ENCODE results near the gene F10.

The F10 gene

GRCh38 chr13:113084943-113085540, 37.6 kb upstream of the F10 start:
- H3K27ac ChIP-seq = no peak overlapping the region
- no peak overlapping the region for H3K4me3 ChIP-seq

DNA sequence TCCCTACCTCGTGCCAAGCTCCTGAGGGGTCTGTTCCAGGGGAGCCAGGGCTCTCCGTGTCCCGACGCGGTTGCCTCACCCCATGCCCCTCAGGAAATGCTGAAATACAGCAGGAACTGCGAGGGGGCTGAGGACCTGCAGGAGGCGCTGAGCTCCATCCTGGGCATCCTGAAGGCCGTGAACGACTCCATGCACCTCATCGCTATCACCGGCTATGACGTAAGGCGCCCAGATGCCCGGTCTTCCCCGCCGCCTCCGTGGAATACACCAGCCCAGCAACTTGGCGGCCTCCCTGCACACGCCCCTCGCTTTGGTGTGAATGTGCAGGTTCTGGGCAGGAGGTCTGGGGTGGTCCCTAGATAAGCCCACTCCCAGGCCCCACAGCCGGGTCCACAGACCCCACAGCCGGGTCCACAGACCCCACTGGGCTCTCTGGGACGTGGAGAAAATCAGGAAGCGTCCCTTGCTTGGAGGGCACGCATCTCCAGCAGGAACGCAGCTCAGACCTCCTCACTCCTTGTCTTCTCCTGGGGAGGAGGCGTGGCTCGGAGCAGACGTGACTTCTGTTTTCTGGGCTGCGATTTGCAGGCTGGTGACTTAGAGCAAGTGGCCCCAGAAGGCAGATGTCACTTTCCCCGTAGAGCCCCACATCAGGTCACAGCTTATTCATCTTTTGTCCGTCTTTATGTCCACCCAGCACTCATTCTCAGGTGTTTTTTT, 36.4 kb upstream of the F10 start:
- Histone ChIP-seq H3K4me3 (no peak overlapping the region), H3K27ac (no peak overlapping the region)

GRCh38 chr13:113086991-113087922, 35.3 kb upstream of the F10 start:
- H3K27ac ChIP-seq = no peak overlapping the region
- no peak overlapping the region for H3K4me3 ChIP-seq

- Histone ChIP-seq H3K27ac (no peak overlapping the region), H3K4me3 (no peak overlapping the region)
These were observed 34.5 kb upstream of the F10 start for GRCh38 chr13:113087923-113088690.

- no peak overlapping the region for H3K27ac ChIP-seq
- no peak overlapping the region for H3K4me3 ChIP-seq
These were observed 33.9 kb upstream of the F10 start for GRCh38 chr13:113088691-113089020.

- Histone ChIP-seq H3K27ac (no peak overlapping the region), H3K4me3 (no peak overlapping the region)
These were observed 32.7 kb upstream of the F10 start for GRCh38 chr13:113089693-113090414.

DNA sequence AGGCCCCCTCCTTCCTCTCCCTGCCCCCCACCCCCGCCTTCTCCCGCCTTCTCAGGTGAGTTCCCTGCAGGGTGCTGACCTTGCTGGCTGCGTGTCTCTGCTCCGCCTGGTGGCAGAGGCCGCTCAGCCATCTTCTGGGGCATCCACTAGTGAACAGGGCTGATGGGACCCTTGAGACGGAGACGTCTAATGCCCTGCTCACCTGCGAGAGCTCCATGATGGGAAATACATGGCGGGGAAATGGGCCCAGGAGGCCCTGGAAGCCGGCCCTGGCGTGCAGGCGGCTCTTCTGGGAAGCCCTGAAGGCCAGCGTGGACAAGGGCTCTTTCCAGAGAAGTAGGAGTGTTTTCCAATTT, 32.2 kb upstream of the F10 start:
- Histone ChIP-seq H3K4me3 (no peak overlapping the region), H3K27ac (no peak overlapping the region)

GRCh38 chr13:113090806-113091205, 31.8 kb upstream of the F10 start:
- H3K4me3 ChIP-seq = no peak overlapping the region
- no peak overlapping the region for H3K27ac ChIP-seq

DNA sequence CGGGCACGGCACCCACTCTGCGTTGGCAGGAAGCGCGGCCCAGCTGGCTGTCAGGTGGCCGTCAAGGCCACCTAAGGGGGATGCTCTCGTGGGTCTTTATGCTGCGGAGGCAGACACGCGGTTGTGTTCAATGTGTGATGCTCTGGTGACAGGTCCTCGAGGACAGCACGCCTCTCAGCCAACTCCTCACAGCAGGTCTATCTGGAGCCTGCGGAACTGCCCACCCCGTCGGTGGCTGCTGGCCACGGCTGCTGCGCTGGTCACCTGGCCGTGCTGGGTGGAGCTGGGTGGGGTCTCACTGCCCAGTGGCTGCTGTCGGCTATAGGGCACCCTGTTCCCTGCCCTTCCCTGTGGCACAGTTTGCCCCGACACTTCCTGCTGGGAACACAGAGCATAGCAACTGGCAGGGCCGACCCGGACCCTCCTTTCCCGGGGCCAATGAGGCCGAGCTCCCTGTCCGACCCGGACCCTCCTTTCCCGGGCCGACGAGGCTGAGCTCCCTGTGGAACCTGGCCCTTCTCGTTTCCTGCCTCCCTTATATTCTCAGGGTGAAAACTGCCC, 31.3 kb upstream of the F10 start:
- Histone ChIP-seq H3K4me3 (no peak overlapping the region), H3K27ac (no peak overlapping the region)

DNA sequence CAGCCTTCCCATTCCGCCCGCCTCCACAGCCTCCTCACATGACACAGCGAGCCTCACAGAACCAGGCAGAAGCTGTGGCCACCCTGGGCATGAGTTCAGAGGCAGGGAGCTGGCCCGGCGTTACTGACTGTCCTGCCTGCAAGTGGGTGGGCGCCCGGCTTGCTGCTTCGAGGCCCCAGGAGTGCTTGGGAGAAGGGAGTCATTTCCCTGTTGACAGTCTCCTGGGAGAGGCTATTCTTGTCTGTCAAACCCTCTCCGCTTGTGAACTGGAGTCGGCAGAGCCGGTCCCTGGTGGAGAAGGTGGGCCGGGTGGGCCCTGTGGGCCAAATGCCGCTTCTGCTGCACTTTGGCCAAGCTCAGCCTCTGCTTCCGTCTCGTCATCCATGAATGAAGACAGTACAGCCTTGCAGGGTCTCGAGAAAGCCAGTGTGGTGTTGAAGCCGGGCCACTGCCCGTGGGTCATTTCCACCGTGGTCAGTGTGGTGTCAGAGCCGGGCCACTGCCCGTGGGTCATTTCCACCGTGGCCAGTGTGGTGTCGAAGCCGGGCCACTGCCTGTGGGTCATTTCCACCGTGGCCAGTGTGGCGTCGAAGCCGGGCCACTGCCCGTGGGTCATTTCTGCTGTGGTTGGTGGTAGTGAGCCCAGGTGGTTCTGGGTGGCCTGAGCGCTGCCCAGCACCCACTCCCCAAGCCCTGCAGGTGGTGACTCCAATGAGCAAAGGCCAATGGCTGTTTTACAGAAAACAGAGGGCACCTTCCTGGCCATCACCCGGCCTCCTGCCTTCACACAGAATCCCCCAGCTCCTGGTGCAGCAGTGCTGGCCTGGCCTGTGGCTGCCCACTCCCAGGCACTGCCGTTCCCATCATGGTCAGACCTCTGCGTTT, 30.5 kb upstream of the F10 start:
- no peak overlapping the region for H3K4me3 ChIP-seq
- no peak overlapping the region for H3K27ac ChIP-seq

DNA sequence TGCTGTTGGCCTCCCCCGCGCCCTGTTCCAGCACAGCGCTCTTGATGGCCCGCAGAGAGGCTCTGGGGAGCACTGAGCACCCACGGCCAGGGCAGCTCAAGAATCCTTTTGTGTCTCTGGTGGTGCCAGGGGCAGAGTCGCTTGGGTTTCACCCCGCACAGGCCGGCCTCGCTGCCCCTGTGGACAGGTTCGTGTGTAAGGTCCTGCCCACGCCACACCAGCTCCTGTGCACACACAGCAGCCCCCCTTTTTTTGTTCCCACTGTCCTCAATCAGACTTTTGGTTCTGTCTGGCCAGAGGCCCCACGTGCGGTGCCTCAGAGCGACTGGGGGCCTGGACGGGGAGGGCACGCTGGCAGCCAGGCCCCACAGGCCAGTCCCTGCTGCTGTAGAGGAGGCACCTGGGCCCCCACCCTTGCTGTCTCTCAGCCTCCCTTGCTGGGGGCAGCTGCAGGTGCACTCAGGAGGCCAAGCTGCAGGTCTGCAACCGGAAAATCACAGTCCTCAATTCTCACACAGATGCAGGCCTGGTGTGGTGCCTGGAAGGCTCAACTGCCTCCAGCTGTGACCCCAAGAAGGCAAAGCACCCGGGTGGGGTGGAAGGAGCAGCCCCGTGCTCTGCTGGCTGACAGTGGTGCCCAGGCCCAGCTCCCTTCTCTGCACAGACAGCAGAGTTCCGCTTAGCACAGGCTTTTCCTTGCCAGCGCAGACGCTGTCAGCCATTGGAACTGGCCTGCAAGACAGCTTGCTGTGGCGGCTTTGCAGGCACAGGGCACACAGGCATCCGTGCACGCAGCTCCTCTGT, 29.6 kb upstream of the F10 start:
- no peak overlapping the region for H3K27ac ChIP-seq
- H3K4me3 ChIP-seq = no peak overlapping the region

DNA sequence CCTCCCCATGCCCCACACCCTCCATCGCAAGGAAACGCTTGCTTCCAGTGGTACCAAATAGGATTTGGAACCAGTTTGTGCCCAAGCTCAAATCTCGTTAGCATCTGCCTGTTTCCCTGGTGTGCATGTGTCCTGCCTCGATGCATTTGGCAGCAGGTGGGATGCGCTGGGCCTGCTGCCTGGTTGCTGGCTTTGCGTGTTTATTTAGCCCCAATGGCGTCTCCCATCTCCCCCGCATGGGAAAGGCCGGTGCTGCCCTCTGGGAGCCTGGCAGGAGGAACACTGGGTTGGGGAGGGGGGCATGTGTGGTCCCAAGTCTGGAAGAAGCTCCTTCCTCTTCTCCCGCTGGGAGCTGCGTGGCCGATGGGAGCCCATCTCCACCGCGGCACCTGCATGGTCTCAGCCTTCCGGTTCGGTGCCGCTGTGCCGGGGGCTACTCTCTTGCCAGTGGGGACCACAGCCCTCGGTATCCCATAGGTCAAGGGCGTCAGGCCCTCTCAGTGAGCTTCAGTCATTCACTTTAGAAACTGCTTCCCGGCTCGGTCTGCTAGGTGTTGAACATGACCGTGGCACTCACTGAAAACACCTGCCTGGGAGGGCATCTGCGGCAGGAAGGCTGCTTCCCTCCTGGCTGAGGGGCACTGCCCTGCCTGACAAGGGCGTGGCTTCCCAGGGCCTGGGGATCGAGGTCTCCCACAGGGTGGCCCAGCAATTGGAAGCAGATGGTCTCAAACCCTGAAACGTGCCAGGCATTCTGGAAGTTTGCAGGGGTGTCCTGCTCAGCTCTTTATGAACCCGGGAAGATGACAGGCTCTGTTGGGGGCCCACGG, 28.8 kb upstream of the F10 start:
- Histone ChIP-seq H3K27ac (no peak overlapping the region), H3K4me3 (no peak overlapping the region)

- no peak overlapping the region for H3K27ac ChIP-seq
- H3K4me3 ChIP-seq = no peak overlapping the region
These were observed 28.2 kb upstream of the F10 start for GRCh38 chr13:113094410-113094800.

DNA sequence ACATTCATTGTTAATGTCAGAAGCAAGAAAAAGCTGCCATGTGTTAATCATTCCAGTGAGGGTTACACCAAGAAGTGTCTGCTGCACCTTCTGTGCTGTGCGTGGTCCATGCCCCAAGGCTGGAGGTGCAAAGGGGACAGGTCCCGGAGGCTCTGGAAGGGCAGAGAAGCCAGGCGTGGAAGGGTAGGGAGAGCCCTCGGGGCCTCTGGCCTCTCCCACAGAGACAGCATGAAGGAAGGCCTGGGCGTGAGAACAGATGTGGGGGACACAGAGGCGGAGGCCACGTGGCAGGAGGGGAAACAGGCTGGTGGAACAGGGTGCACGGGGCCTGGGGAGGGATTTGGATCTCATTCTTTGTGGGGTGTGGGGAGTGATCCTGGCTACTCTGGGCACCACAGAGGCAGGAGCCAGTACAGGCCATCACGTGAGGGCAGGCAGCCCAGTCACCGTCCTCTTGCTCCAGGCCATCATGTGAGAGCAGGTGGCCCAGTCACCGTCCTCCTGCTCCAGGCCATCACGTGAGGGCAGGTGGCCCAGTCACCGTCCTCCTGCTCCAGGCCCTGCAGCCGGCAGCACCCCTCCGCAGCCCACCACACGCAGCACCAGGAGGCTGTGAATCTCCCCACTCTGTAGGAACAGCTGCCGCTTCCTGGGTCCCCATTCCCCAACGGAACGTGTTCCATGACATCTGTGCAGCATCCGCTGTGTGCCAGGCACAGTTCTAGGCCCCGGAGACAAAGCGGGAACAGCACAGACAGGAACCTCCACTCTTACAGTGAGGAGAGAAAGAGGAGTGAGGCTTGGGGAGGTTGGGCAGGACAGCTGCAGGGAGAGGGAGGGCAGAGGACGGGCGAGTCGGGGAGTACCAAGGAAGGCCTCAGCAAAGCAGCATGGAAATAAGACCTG, 27.2 kb upstream of the F10 start:
- H3K4me3 ChIP-seq = no peak overlapping the region
- H3K27ac ChIP-seq = no peak overlapping the region

DNA sequence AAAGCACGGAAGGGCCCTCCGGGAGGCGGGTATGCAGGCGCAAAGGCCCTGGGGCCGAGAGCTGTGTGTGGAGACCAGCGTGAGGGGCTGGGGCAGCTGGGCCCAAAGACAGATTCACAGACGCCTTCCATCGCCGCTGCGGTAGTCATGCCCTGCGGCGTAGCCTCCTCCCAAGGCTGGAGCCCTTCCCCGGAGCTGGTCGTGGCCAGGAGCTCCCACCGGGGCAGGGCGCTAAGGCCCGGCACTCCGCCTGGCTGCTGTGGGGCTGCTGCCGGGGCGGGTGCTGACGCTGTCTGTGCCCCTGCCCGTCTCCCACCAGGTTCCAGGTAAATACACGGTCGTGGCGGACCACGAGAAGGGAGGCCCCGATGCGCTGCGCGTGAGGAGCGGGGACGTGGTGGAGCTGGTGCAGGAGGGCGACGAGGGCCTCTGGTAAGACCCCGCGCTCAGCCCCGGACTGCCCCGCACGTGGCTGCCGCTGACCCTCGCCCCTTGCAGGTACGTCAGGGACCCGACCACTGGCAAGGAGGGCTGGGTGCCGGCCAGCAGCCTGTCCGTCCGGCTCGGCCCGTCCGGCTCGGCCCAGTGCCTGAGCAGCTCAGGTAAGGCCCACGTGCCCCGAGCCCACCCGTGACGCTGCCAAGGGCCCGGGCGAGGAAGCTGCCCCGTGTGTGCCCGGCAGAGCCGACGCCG, 26.4 kb upstream of the F10 start:
- H3K4me3 ChIP-seq = no peak overlapping the region

More for the DNA sequence above, 26.4 kb upstream of the F10 start:
- no peak overlapping the region for H3K27ac ChIP-seq
